Panc1 (cell line): Measurements from ENCODE around the gene FKBP9. TPM values are rescaled to one million over a fixed set of nuclear protein-coding genes. Genes with fewer than 3 reads are reported as not detected.

ENCODE experiments used
- ATAC-seq: fragments of 200-7000 bp; cut with Tn5 transposase; 2 replicates; pipeline ENCODE4 v1.9.1; 2020; ENCODE audit warnings: mild to moderate bottlenecking, moderate library complexity
- BruUV-seq: library from RNA; stranded (reverse); fragments of 400-500 nt; replicated peaks from 2 replicates; lab custom pipeline; 2021; lab: Mats Ljungman, UMichigan
- CTCF ChIA-PET: fragments of 300-600 bp; sonication (Branson Sonifier 250); formaldehyde crosslinking; loops from one replicate; lab custom pipeline; 2022; ENCODE audit warnings: antibody characterized with exemption; lab: Charles Lee
- POLR2A ChIA-PET: fragments of 300-600 bp; sonication (Branson Sonifier 250); formaldehyde crosslinking; loops from one replicate; lab custom pipeline; 2022; ENCODE audit warnings: antibody characterized with exemption; lab: Charles Lee
- DNase-seq: peaks from one replicate; pipeline ENCODE4 v3.0.0-alpha.2; 2010; ENCODE audit warnings: low read depth, low spot score
- H3K27ac ChIP-seq: 2 replicates; pipeline ENCODE4 v1.5.1; 2011; ENCODE audit warnings: mild to moderate bottlenecking, low read length, inconsistent platforms
- H3K27me3 ChIP-seq: fragments of 200-500 bp; sonication (Bioruptor generic); 2 replicates; pipeline ENCODE4 v1.6.0; 2014; ENCODE audit warnings: low read length, inconsistent platforms; ENCODE audit not compliant: control insufficient read depth, insufficient read depth
- H3K36me3 ChIP-seq: fragments of 200-500 bp; sonication (Bioruptor generic); 2 replicates; pipeline ENCODE4 v1.5.1; 2014; ENCODE audit warnings: inconsistent platforms, mild to moderate bottlenecking, low read length, moderate library complexity; ENCODE audit not compliant: control insufficient read depth, insufficient read depth
- H3K4me1 ChIP-seq: 2 replicates; pipeline ENCODE4 v1.5.1; 2011; ENCODE audit warnings: inconsistent platforms, mild to moderate bottlenecking, low read length, moderate library complexity; ENCODE audit not compliant: control insufficient read depth, insufficient read depth
- H3K4me3 ChIP-seq, 2 experiments: 2 replicates each; pipeline ENCODE4 v1.5.1; 2011 to 2012; ENCODE audit warnings: low read depth in 2 of 2, low read length in 2 of 2, mild to moderate bottlenecking in 2 of 2, inconsistent platforms in 1 of 2, moderate library complexity in 1 of 2
- H3K9me3 ChIP-seq: fragments of 200-500 bp; sonication (Bioruptor generic); 2 replicates; pipeline ENCODE4 v1.5.1; 2014; ENCODE audit warnings: low read depth, mild to moderate bottlenecking, inconsistent platforms, low read length, moderate library complexity; ENCODE audit not compliant: control insufficient read depth, insufficient read depth
- CTCF ChIP-seq: fragments of 450-650 bp; IDR thresholded peaks from 2 replicates; pipeline ENCODE4 v1.5.1; 2017; ENCODE audit warnings: mild to moderate bottlenecking
- POLR2AphosphoS5 ChIP-seq: IDR thresholded peaks from 2 replicates; pipeline ENCODE4 v1.6.1; 2012; ENCODE audit warnings: mild to moderate bottlenecking, low read depth, low read length, moderate library complexity
- REST ChIP-seq, 2 experiments: IDR thresholded peaks; 2 replicates each; pipeline ENCODE4 v1.6.1; 2011 to 2012; ENCODE audit warnings: low read depth in 2 of 2, control low read depth in 1 of 2, low read length in 1 of 2, mild to moderate bottlenecking in 1 of 2, moderate library complexity in 1 of 2; ENCODE audit not compliant: insufficient read depth in 1 of 2
- SIN3A ChIP-seq: IDR thresholded peaks from 2 replicates; pipeline ENCODE4 v1.6.1; 2012; ENCODE audit warnings: low read depth, mild to moderate bottlenecking, low read length, moderate library complexity, borderline replicate concordance; ENCODE audit not compliant: insufficient read depth
- TCF7L2 ChIP-seq: IDR thresholded peaks from 2 replicates; pipeline ENCODE4 v1.6.1; 2011; ENCODE audit warnings: mild to moderate bottlenecking, low read depth, low read length, inconsistent platforms
- in situ Hi-C: cut with HindIII; loops from 2 replicates; pipeline ENCODE4 v1.10.0; 2016; ENCODE audit warnings: low sequenced_read_pairs, low pct_unique_long_range_greater_than_20kb
- intact Hi-C: fragments of 100-400 bp; cut with micrococcal nuclease; formaldehyde crosslinking; loops from one replicate; pipeline ENCODE4 v1.10.0; 2022; ENCODE audit not compliant: unreplicated experiment
- total RNA-seq: library from RNA; stranded (reverse); gene quantifications from one replicate; pipeline ENCODE4 v1.2.1, GENCODE V29; 2021; ENCODE audit not compliant: unreplicated experiment

The FKBP9 gene
- total RNA-seq, 1 experiment from 2014 or later: 183 TPM

GRCh38 chr7:32921896-32922295, 35.3 kb upstream of the FKBP9 start:
- H3K4me3 ChIP-seq: no peak overlapping the region
- intact Hi-C loops (no loop called here), in situ Hi-C loops (no loop called here)
- H3K36me3 ChIP-seq: peaks cover 15% of the 10 kb centered on the region
- no peaks in the 10 kb centered on the region for H3K4me1 ChIP-seq
- H3K9me3 ChIP-seq: no peaks in the 10 kb centered on the region
- CTCF ChIA-PET: no interaction called here
- TF ChIP-seq CTCF (no peak), REST (IDR thresholded peaks at IDR 0.05; ENCODE audit: insufficient read depth in 1 of 2, low read depth in 2 of 2, low read length in 1 of 2) (no peak), TCF7L2 (no peak), SIN3A (no peak)
- ATAC-seq: no peak
- no peak overlapping the region for H3K27ac ChIP-seq
- no peak for DNase-seq
- no TSS peak for BruUV-seq
- H3K27me3 ChIP-seq: no peaks in the 10 kb centered on the region
- POLR2A ChIA-PET: no interaction called here

- in situ Hi-C loops: no loop called here
- Histone ChIP-seq H3K27me3 (no peaks in the 10 kb centered on the region), H3K4me3 (no peak overlapping the region), H3K36me3 (peaks cover 4% of the 10 kb centered on the region; the same call in 1 of the 2 replicates), H3K27ac (no peak overlapping the region), H3K9me3 (no peaks in the 10 kb centered on the region), H3K4me1 (no peaks in the 10 kb centered on the region)
- CTCF ChIA-PET: interaction anchor here (0.7 kb wide), 1 partner anchor 134 kb away, joined by 4 read pairs; the partner anchor contains the start of gene NT5C3A
- intact Hi-C loops: no loop called here
- no peak for ATAC-seq
- POLR2A ChIA-PET: interaction anchor here (0.6 to 0.7 kb wide), 2 partner anchors 14 to 35 kb away, joined by 3 read pairs; no protein-coding TSS in a partner anchor
- no TSS peak for BruUV-seq
- no peak for DNase-seq
- no peak for TF ChIP-seq TCF7L2
- TF ChIP-seq POLR2AphosphoS5: no peak
- no peak for TF ChIP-seq CTCF
- no peak for TF ChIP-seq SIN3A
- TF ChIP-seq REST (IDR thresholded peaks at IDR 0.05; ENCODE audit: insufficient read depth in 1 of 2, low read depth in 2 of 2, low read length in 1 of 2): no peak
Measured at GRCh38 chr7:32928785-32929298, 28.4 kb upstream of the FKBP9 start.
